SK-N-SH treated with all-trans-retinoic acid at 6 μM for 48 hours (cell line): ENCODE measurements around the gene SH3TC1.

ENCODE experiments used
- ARNTL ChIP-seq: fragments of 450-650 bp; formaldehyde crosslinking; IDR thresholded peaks from 2 replicates; pipeline ENCODE4 v1.5.0; 2020; ENCODE audit warnings: low read depth, mild to moderate bottlenecking, moderate library complexity, borderline replicate concordance
- BACH2 ChIP-seq: fragments of 250-450 bp; sonication (Bioruptor Pico); IDR thresholded peaks from 2 replicates; pipeline ENCODE4 v1.9.0; 2021; ENCODE audit warnings: mild to moderate bottlenecking, borderline replicate concordance
- OSR1 ChIP-seq: fragments of 250-450 bp; sonication (Bioruptor Pico); IDR thresholded peaks from 2 replicates; pipeline ENCODE4 v1.8.0; 2022; ENCODE audit warnings: moderate library complexity, mild to moderate bottlenecking, inconsistent platforms
- RARB ChIP-seq: fragments of 250-450 bp; sonication (Bioruptor Pico); IDR thresholded peaks from 2 replicates; pipeline ENCODE4 v1.8.0; 2021; ENCODE audit warnings: mild to moderate bottlenecking, moderate library complexity
- SNAI2 ChIP-seq: fragments of 250-450 bp; sonication (Bioruptor Pico); IDR thresholded peaks from 2 replicates; pipeline ENCODE4 v1.5.0; 2020; ENCODE audit warnings: mild to moderate bottlenecking, moderate library complexity
- TCF4 ChIP-seq: fragments of 250-450 bp; sonication (Bioruptor Pico); IDR thresholded peaks from 2 replicates; pipeline ENCODE4 v1.8.0; 2021; ENCODE audit warnings: mild to moderate bottlenecking, moderate library complexity, borderline replicate concordance
- ZFP30 ChIP-seq: fragments of 450-650 bp; formaldehyde crosslinking; IDR thresholded peaks from 2 replicates; pipeline ENCODE4 v1.5.0; 2022; ENCODE audit warnings: mild to moderate bottlenecking, moderate library complexity
- TF ChIP-seq, protein P1 (sequence below): fragments of 250-450 bp; sonication (Bioruptor Pico); IDR thresholded peaks from 2 replicates; pipeline ENCODE4 v1.8.0; 2021; ENCODE audit warnings: low read depth, mild to moderate bottlenecking, moderate library complexity, borderline replicate concordance
- TF ChIP-seq, protein P2 (sequence below): fragments of 250-450 bp; sonication (Bioruptor Pico); IDR thresholded peaks from 2 replicates; pipeline ENCODE4 v1.8.0; 2020; ENCODE audit warnings: mild to moderate bottlenecking, moderate library complexity, borderline replicate concordance
- TF ChIP-seq, protein P3 (sequence below): fragments of 250-450 bp; sonication (Bioruptor Pico); IDR thresholded peaks from 2 replicates; pipeline ENCODE4 v1.5.1; 2021; ENCODE audit warnings: mild to moderate bottlenecking, moderate library complexity
- TF ChIP-seq, protein P4 (sequence below): fragments of 250-450 bp; sonication (Bioruptor Pico); IDR thresholded peaks from 2 replicates; pipeline ENCODE4 v1.5.1; 2020; ENCODE audit warnings: low read depth, mild to moderate bottlenecking, moderate library complexity

DNA sequence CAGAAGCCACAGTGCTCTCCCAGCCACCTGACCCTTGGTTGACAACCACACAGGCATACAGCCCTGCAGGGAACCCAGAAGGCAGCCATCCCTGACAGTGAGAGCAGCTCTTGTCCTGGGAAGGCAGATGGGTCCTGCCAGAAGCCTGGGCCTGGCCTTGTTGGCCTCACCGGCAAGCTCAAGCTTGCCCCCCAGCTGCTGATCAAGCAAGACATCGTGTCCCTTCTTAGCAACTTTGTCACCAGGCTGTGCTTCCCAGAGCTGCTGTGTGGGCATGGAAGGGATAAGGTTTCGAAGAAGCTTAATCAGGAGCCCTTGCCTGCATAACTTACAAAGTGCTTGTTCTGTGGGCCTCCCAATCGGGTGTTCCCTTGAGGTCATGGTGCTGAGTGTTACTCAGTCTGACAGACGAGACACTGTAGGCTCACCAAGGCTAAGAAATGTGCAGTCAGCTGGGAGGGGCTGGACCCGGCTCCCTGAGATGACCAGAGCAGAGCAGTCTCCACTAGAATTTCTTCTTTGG, 33.7 kb upstream of the SH3TC1 start:
- TF ChIP-seq RARB (CRISPR knock-in tag) (no peak), BACH2 (CRISPR knock-in tag) (no peak), TCF4 (CRISPR knock-in tag) (no peak), SNAI2 (CRISPR knock-in tag) (no peak), ZFP30 (CRISPR knock-in tag) (no peak), OSR1 (no peak), ARNTL (no peak)
- TF ChIP-seq, protein P1, sequence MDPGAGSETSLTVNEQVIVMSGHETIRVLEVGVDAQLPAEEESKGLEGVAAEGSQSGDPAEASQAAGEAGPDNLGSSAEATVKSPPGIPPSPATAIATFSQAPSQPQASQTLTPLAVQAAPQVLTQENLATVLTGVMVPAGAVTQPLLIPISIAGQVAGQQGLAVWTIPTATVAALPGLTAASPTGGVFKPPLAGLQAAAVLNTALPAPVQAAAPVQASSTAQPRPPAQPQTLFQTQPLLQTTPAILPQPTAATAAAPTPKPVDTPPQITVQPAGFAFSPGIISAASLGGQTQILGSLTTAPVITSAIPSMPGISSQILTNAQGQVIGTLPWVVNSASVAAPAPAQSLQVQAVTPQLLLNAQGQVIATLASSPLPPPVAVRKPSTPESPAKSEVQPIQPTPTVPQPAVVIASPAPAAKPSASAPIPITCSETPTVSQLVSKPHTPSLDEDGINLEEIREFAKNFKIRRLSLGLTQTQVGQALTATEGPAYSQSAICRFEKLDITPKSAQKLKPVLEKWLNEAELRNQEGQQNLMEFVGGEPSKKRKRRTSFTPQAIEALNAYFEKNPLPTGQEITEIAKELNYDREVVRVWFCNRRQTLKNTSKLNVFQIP (CRISPR knock-in tag), result no peak
- TF ChIP-seq, protein P2, sequence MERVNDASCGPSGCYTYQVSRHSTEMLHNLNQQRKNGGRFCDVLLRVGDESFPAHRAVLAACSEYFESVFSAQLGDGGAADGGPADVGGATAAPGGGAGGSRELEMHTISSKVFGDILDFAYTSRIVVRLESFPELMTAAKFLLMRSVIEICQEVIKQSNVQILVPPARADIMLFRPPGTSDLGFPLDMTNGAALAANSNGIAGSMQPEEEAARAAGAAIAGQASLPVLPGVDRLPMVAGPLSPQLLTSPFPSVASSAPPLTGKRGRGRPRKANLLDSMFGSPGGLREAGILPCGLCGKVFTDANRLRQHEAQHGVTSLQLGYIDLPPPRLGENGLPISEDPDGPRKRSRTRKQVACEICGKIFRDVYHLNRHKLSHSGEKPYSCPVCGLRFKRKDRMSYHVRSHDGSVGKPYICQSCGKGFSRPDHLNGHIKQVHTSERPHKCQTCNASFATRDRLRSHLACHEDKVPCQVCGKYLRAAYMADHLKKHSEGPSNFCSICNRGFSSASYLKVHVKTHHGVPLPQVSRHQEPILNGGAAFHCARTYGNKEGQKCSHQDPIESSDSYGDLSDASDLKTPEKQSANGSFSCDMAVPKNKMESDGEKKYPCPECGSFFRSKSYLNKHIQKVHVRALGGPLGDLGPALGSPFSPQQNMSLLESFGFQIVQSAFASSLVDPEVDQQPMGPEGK, result no peak
- TF ChIP-seq, protein P3, sequence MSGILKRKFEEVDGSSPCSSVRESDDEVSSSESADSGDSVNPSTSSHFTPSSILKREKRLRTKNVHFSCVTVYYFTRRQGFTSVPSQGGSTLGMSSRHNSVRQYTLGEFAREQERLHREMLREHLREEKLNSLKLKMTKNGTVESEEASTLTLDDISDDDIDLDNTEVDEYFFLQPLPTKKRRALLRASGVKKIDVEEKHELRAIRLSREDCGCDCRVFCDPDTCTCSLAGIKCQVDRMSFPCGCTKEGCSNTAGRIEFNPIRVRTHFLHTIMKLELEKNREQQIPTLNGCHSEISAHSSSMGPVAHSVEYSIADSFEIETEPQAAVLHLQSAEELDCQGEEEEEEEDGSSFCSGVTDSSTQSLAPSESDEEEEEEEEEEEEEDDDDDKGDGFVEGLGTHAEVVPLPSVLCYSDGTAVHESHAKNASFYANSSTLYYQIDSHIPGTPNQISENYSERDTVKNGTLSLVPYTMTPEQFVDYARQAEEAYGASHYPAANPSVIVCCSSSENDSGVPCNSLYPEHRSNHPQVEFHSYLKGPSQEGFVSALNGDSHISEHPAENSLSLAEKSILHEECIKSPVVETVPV, result no peak
- TF ChIP-seq, protein P4, sequence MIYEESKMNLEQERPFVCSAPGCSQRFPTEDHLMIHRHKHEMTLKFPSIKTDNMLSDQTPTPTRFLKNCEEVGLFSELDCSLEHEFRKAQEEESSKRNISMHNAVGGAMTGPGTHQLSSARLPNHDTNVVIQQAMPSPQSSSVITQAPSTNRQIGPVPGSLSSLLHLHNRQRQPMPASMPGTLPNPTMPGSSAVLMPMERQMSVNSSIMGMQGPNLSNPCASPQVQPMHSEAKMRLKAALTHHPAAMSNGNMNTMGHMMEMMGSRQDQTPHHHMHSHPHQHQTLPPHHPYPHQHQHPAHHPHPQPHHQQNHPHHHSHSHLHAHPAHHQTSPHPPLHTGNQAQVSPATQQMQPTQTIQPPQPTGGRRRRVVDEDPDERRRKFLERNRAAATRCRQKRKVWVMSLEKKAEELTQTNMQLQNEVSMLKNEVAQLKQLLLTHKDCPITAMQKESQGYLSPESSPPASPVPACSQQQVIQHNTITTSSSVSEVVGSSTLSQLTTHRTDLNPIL (CRISPR knock-in tag), result no peak
